K562 (cell line): ENCODE measurements around the gene SLC37A4. TPM values are rescaled to one million over a fixed set of nuclear protein-coding genes. Genes with fewer than 3 reads are reported as not detected.

Experiments used
- ATF1 ChIP-seq, 2 experiments: fragments of 450-650 bp in 1 of 2; IDR thresholded peaks; 2 replicates each; pipeline ENCODE4 v1.6.1; 2016; ENCODE audit warnings: missing compliant biosample characterization in 1 of 2, missing genetic modification characterization in 1 of 2
- BACH1 ChIP-seq: fragments of 200-800 bp; sonication (Bioruptor generic); IDR thresholded peaks from 2 replicates; pipeline ENCODE4 v1.6.1; 2016; ENCODE audit warnings: missing genetic modification characterization, missing compliant biosample characterization
- CBFA2T3 ChIP-seq: fragments of 450-650 bp; IDR thresholded peaks from 2 replicates; pipeline ENCODE4 v1.6.1; 2017
- CEBPG ChIP-seq, 3 experiments: fragments of 200-800 bp in 1 of 3; sonication (Bioruptor generic) in 1 of 3; sonication (generic) in 1 of 3; formaldehyde crosslinking in 1 of 3; IDR thresholded peaks in 2 of 3; conservative IDR thresholded peaks in 1 of 3; 2 replicates each; pipeline versions ENCODE4 v1.6.1 to v1.8.0; 2016 to 2022; ENCODE audit warnings: missing compliant biosample characterization in 2 of 3, missing genetic modification characterization in 2 of 3, mild to moderate bottlenecking in 1 of 3, missing genetic modification reagents in 1 of 3
- CREM ChIP-seq: IDR thresholded peaks from 2 replicates; pipeline ENCODE4 v1.6.1; 2014; ENCODE audit warnings: antibody characterized with exemption, low read depth
- ERF ChIP-seq: fragments of 450-650 bp; formaldehyde crosslinking; IDR thresholded peaks from 2 replicates; pipeline ENCODE4 v1.4.0; 2020; ENCODE audit warnings: mild to moderate bottlenecking, mixed read lengths
- FUS ChIP-seq: fragments of 200-400 bp; formaldehyde crosslinking; optimal IDR thresholded peaks from 2 replicates; pipeline ENCODE3; 2017; ENCODE audit warnings: low read depth, low read length
- GABPB1 ChIP-seq: sonication (generic); formaldehyde crosslinking; IDR thresholded peaks from 2 replicates; pipeline ENCODE4 v1.8.0; 2022; ENCODE audit warnings: mild to moderate bottlenecking, missing genetic modification reagents
- HIVEP1 ChIP-seq: fragments of 250-450 bp; sonication (Bioruptor Pico); IDR thresholded peaks from 2 replicates; pipeline ENCODE4 v1.4.0; 2020; ENCODE audit warnings: mild to moderate bottlenecking
- KDM1A ChIP-seq, 2 experiments: fragments of 450-650 bp; IDR thresholded peaks; 2 replicates each; pipeline ENCODE4 v1.6.1; 2016; ENCODE audit warnings: mild to moderate bottlenecking in 2 of 2
- KHSRP ChIP-seq: fragments of 450-650 bp; IDR thresholded peaks from 2 replicates; pipeline ENCODE4 v1.6.1; 2017
- MBD2 ChIP-seq: sonication (generic); IDR thresholded peaks from 2 replicates; pipeline ENCODE4 v1.6.1; 2016; ENCODE audit warnings: low read depth, borderline replicate concordance
- PHB ChIP-seq: fragments of 250-450 bp; sonication (Bioruptor Pico); IDR thresholded peaks from 2 replicates; pipeline ENCODE4 v1.5.0; 2021
- TAL1 ChIP-seq: fragments of 450-650 bp; IDR thresholded peaks from 2 replicates; pipeline ENCODE4 v1.6.1; 2016; ENCODE audit warnings: mild to moderate bottlenecking
- TFAM ChIP-seq: fragments of 250-450 bp; sonication (Bioruptor Pico); conservative IDR thresholded peaks from 2 replicates; pipeline ENCODE4 v1.5.0; 2021; ENCODE audit warnings: mild to moderate bottlenecking, moderate library complexity
- ZBTB7A ChIP-seq: IDR thresholded peaks from 2 replicates; pipeline ENCODE4 v1.6.1; 2011; ENCODE audit warnings: low read depth, mild to moderate bottlenecking, low read length, moderate library complexity, borderline replicate concordance; ENCODE audit not compliant: control insufficient read depth
- ZKSCAN8 ChIP-seq: fragments of 200-800 bp; sonication (Bioruptor generic); IDR thresholded peaks from 2 replicates; pipeline ENCODE4 v1.6.1; 2016; ENCODE audit warnings: missing genetic modification characterization, missing compliant biosample characterization
- ZNF76 ChIP-seq: fragments of 250-450 bp; sonication (Bioruptor Pico); IDR thresholded peaks from 2 replicates; pipeline ENCODE4 v1.4.0; 2020; ENCODE audit warnings: mild to moderate bottlenecking, moderate library complexity, borderline replicate concordance
- polyA plus RNA-seq, 8 experiments: library from polyadenylated mRNA; depleted of rRNA in 4 of 8; stranded (reverse) in 5 of 8; unstranded in 3 of 8; fragments of >200 nt; fragmentation: Nextera tagmentation in 2 of 8; fragmentation: Illumina TruSeq in 1 of 8; extraction: Ambion mirVana in 2 of 8; extraction: Trizol in 1 of 8; gene quantifications; 2 replicates each; pipeline versions ENCODE4 v1.2.1 to v1.2.3, GENCODE V29; 2011 to 2014; ENCODE audit warnings: inconsistent platforms in 1 of 8, missing spikeins in 1 of 8
- total RNA-seq, 7 experiments: library from RNA; depleted of rRNA in 6 of 7; stranded (reverse); fragments of >200 nt in 6 of 7; fragmentation: Illumina TruSeq in 2 of 7; extraction: Trizol in 2 of 7; gene quantifications; 2 replicates each; pipeline versions ENCODE4 v1.2.1 to v1.2.3, GENCODE V29; 2011 to 2021; ENCODE audit warnings: low replicate concordance in 1 of 7
- TF ChIP-seq, protein P1 (sequence below): sonication (generic); formaldehyde crosslinking; IDR thresholded peaks from 2 replicates; pipeline ENCODE4 v1.8.1; 2022; ENCODE audit warnings: missing genetic modification reagents
- TF ChIP-seq, protein P2 (sequence below): fragments of 250-450 bp; sonication (Bioruptor Pico); IDR thresholded peaks from 2 replicates; pipeline ENCODE4 v1.5.0; 2020; ENCODE audit warnings: mild to moderate bottlenecking
- TF ChIP-seq, protein P3 (sequence below): sonication (generic); formaldehyde crosslinking; IDR thresholded peaks from 2 replicates; pipeline ENCODE4 v1.5.0; 2020; ENCODE audit warnings: missing genetic modification reagents

SLC37A4 gene
- total and polyA plus RNA-seq, 9 of the 15 experiments (the other 6 are each of a cell fraction or from before 2014, with no cell fraction given), result 24.7 to 73.9 (median 40.7) TPM

DNA sequence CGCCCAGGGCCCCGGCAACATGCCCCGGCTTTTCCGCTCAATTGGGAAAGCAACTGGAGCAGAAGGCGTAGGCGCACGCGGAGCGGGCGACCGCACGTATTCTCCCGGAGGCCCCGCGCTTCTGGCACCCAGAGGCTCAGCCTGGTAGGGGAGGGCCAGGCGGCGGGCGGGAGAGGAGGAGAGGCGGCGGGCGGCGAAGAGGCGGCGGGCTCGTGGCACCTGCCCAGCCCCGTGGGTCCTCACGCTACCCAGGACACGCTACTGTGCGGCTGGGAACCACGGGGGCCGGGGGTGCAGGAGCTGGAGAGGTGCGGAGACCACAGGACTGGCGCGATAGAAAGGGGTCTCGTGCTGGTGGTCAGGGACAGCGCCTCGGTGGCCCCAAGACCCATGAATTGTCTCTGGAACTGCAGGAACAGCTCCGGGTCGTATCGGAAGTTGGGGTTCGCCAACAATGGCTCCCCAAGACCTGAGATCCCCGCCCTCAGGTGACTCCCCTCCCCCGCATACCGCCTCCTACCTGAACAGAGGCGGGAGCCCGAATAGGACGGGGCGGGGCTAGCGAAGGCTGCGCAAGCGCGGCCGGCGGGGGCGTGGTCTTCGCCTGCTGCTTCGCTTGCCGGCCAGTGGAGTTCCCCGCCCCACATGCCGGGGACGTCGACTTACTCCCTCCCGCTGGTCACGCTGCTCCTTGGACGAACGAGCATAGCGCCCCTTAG, at the start of gene SLC37A4 (continued):
- TF ChIP-seq ATF1 (CRISPR knock-in tag; IDR thresholded peaks at IDR 0.05), result peak; percentile 25; the same call in 1 of the 2 replicates
- peak; percentile 80 for TF ChIP-seq ATF1 (tag; IDR thresholded peaks at IDR 0.05)
- TF ChIP-seq CBFA2T3, result no peak
- TF ChIP-seq TFAM (CRISPR knock-in tag), result no peak
- TF ChIP-seq ERF (CRISPR knock-in tag), result 0 out of 2 replicates have a peak, but pooled peaks have one; percentile 45
- peak; percentile 90 for TF ChIP-seq CREM
- TF ChIP-seq FUS, result no peak
- 0 out of 2 replicates have a peak, but pooled peaks have one; percentile 15 for TF ChIP-seq CEBPG (CRISPR knock-in tag; IDR thresholded peaks at IDR 0.05)
- no peak for TF ChIP-seq CEBPG (tag; conservative IDR thresholded peaks at IDR 0.05 in 1 of 2, IDR thresholded peaks at IDR 0.05 in 1 of 2)
- no peak for TF ChIP-seq TAL1
- no peak for TF ChIP-seq MBD2
- no peak for TF ChIP-seq ZNF76 (CRISPR knock-in tag)
- TF ChIP-seq KHSRP, result no peak
- TF ChIP-seq PHB (CRISPR knock-in tag), result no peak
- TF ChIP-seq HIVEP1 (CRISPR knock-in tag), result no peak
- peak; percentile 70 for TF ChIP-seq GABPB1 (CRISPR knock-in tag)
- TF ChIP-seq, protein P1, sequence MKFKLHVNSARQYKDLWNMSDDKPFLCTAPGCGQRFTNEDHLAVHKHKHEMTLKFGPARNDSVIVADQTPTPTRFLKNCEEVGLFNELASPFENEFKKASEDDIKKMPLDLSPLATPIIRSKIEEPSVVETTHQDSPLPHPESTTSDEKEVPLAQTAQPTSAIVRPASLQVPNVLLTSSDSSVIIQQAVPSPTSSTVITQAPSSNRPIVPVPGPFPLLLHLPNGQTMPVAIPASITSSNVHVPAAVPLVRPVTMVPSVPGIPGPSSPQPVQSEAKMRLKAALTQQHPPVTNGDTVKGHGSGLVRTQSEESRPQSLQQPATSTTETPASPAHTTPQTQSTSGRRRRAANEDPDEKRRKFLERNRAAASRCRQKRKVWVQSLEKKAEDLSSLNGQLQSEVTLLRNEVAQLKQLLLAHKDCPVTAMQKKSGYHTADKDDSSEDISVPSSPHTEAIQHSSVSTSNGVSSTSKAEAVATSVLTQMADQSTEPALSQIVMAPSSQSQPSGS (CRISPR knock-in tag), result no peak
- TF ChIP-seq ZBTB7A, result peak; percentile 5; the same call in 1 of the 2 replicates
- TF ChIP-seq, protein P2, sequence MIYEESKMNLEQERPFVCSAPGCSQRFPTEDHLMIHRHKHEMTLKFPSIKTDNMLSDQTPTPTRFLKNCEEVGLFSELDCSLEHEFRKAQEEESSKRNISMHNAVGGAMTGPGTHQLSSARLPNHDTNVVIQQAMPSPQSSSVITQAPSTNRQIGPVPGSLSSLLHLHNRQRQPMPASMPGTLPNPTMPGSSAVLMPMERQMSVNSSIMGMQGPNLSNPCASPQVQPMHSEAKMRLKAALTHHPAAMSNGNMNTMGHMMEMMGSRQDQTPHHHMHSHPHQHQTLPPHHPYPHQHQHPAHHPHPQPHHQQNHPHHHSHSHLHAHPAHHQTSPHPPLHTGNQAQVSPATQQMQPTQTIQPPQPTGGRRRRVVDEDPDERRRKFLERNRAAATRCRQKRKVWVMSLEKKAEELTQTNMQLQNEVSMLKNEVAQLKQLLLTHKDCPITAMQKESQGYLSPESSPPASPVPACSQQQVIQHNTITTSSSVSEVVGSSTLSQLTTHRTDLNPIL (CRISPR knock-in tag), result no peak
- no peak for TF ChIP-seq BACH1 (tag)
- no peak for TF ChIP-seq KDM1A (IDR thresholded peaks at IDR 0.05)
- TF ChIP-seq ZKSCAN8 (CRISPR knock-in tag), result no peak
- TF ChIP-seq, protein P3, sequence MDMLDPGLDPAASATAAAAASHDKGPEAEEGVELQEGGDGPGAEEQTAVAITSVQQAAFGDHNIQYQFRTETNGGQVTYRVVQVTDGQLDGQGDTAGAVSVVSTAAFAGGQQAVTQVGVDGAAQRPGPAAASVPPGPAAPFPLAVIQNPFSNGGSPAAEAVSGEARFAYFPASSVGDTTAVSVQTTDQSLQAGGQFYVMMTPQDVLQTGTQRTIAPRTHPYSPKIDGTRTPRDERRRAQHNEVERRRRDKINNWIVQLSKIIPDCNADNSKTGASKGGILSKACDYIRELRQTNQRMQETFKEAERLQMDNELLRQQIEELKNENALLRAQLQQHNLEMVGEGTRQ (CRISPR knock-in tag), result peak; percentile 76
